ENCODE data around the gene AUTS2.

The AUTS2 gene

DNA sequence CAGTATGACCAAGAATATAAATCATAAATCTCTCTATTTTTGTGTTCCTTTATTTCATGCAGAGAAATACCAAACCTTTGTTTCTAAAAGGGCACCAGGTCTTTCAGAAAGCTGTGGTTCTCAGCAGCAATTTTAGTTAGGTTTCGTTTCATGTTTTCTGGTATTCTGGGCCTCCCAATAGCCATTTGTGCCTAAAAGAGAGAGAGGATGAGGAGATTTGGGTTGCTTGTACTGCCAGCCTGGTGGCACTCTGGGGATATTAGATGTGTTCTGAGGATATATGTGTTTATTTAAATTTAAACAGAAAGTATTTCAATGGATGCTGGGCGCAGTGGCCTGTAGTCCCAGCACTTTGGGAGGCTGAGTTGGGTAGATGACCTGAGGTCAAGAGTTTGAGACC is 471.7 kb downstream of the AUTS2 start:
- DNase-seq (ENCODE audit: low read depth), result no peak

DNA sequence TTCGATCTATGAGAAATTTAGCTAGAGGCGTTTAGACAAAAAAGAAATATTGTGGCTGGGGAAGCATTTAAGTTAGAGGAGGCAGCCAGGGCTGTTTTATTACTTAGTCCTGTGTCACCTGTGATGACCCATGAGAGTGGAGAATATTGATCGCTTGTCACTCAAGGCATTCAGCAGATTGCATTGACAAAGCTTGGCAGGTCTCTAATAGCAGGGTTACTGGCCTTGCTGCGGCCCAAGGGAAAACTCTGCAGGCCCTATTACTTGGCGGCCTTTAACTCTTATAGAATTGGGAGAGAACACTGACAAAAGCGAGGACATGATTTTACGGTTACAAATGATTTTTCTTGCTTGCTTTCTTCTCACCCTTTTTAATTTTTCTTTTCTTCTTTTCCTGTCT is 473.5 kb downstream of the AUTS2 start:
- DNase-seq (ENCODE audit: low read depth), result no peak

DNA sequence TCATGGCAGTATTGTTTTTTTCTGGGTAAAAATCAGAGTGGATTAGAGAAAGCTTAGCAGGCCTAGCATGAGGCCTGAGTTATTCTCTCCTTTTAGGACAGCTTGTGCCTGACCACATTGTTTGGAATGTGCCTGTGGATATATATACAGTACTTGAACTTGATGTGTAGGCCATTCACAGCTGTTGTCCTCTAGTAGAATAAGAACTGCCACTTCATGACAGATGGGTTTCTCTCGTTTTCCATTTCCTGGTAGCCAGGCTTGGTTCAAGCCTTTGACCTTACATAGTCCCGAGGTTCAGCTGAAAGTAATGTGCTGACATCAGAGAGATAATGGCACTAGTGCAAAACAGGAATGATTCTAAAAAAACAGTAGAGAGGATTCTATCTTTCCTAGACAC is 473.9 kb downstream of the AUTS2 start:
- DNase-seq (ENCODE audit: low read depth), result no peak

DNA sequence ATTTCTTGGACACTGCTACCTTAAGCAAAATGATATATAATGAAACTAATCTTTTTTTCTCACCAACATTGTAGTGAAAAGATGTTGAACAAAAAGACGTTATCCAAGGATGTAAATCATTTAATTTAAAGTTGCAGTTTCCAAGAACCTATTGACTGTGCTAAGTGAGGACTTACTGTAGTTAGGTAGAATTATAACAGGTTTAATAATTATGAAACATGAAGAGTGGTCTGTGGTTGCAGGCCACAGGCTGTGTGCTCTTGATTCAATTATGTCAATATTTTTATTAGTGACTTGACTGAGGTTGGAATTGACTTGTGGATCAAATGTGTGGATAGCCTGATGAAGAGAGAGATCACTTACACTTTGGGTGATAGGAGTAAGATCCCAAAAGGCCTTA is 478.1 kb downstream of the AUTS2 start:
- DNase-seq (ENCODE audit: low read depth), result no peak

- no peak for DNase-seq (ENCODE audit: low read depth)
Observed at GRCh38 chr7:70082099-70082611, 483.9 kb downstream of the AUTS2 start.

GRCh38 chr7:70091362-70091761 is 493.1 kb downstream of the AUTS2 start:
- no peak for DNase-seq (ENCODE audit: low read depth)

DNA sequence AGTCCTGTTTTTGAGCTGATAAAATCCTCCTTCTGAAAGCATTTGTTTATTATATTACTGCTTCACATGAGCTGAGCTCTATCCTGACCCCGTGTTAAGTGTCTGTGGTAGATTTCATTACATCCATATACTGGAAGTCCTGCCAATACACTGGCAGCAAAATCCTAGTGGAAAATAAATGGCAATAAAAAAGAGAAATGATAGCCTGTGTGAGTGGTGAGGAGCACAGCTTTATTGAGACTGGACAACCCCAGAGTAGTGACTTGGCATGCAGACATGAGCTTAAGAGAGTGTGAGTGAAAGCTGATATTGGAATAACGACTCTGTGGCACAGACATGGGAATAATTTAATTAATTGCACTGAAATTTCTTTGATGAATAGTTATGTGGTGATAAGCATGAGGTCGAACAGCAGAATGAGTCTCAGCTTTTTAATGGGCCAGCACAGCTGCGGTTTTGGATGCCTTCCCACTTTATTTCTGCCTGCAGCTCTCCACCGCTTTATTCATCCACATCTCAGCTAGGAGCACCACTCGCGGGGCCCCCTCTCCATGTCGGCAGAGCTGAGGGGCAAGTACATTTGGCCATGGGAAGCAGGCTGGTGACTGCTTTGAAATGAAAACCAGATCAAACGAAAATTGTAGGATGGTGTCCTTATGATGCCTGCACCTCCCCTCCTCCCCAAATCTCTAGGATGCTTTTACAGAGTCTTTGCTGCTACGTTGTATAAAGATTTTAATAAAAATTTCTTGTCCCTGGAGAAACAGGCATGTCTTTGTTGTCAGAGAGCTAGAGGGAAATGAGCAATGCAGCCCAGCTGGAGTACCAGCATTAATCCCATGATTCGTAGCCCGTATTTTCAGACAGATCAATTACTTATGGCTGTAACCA is 494.3 kb downstream of the AUTS2 start:
- DNase-seq (ENCODE audit: low read depth), result no peak

GRCh38 chr7:70093205-70093904 is 495.1 kb downstream of the AUTS2 start:
- no peak for DNase-seq (ENCODE audit: low read depth)

DNA sequence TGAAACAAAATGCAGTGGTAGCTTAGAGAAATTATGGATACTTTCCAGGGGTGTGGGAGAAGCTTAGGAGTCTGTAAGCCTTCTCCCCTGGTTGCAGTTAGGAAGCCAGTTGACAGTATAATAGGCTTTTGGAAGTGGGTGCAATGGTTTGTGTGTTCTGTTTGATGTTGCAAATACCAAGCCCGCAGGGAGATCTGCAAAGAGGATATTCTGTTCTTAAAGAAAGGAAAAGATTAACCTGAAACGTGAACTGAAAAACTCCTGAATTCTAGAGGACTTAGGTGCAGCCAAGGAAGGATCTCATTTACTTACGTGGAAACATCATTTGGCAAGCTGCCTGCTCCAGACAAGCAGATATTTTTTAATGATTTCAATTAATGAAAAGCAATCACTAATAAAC is 496.6 kb downstream of the AUTS2 start:
- DNase-seq (ENCODE audit: low read depth), result no peak

DNA sequence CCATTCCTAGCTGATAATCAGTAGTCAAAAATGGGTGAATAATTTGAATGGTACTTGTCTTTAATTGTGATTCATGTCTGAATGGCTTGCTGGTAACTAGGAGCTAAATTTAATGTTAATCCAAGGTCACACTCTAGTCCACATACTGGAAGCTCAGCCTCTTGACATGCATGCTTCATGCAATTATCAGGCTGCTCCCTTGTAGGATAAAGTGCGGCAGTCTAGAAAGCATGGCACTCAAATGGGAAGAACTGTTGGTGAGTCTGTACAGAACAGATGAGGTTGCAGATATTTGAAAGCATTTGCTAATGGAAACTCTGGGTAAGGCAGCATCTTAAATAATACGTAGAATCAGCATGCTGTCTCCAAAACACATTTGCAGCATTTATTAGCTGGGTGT is 499.4 kb downstream of the AUTS2 start:
- no peak for DNase-seq (ENCODE audit: low read depth)

DNA sequence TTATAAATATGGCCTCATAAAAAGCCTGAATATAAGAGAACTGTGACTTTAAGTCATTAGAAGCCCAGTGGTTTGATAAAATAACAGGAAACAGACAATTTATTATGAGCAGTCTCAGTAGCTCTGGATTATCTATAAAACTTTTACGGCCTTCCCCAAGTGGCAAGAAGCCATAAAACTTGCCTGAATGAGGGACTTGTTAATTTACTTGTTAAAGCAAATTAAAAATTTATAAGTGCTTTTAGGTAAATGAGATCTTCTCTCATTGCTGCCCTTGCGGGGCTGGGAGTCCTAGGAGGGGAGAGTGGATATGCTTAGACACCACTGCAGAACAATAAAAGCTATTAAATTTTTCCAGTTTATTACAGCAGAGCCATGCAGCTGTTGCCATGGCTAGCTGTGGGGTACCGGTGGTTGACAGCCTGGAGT is 499.9 kb downstream of the AUTS2 start:
- DNase-seq (ENCODE audit: low read depth), result no peak

GRCh38 chr7:70098905-70099672 is 500.8 kb downstream of the AUTS2 start:
- DNase-seq (ENCODE audit: low read depth), result no peak

- DNase-seq (ENCODE audit: low read depth), result no peak
Observed at GRCh38 chr7:70104243-70104642, 506.0 kb downstream of the AUTS2 start.

DNA sequence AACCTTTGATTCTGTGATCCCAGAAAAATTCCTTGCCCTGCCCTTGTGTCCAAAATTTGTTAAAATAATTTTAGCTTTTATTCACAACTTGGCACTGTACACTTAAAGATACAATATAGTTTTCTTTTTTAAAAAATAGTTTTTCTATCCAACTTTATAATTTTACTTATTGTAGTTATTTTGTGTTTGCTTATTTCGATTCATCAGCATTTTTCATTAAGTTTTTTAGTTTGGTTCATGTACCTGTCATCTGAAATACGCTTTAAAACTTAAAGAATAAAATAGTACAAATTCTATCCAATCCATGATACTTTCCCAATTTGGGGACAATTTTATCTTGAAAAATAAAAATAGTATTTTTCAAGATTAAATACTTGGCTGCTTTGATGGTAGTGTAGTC is 514.8 kb downstream of the AUTS2 start:
- no peak for DNase-seq (ENCODE audit: low read depth)

GRCh38 chr7:70113536-70113935 is 515.3 kb downstream of the AUTS2 start:
- no peak for DNase-seq (ENCODE audit: low read depth)

- DNase-seq (ENCODE audit: low read depth), result no peak
Observed at GRCh38 chr7:70114806-70115205, 516.5 kb downstream of the AUTS2 start.

DNA sequence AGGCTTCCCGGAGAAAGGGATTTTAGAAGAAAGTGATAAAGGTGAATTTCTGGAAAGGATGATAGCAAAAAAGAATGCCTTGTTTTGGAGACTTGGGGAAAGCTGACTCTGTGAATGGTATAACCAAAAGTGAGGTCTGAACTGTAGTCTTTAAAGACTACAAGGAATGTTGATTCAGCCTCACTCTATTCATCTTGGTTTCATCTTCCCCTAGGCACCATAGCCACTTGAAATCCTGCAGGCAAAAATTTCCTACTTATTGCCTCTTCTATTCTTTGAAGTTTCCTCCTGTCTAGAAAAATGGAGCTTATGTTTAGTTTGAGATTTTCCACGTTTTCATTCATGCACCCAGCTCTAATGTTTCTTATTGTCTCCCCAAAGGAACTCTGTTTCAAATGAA is 518.0 kb downstream of the AUTS2 start:
- DNase-seq (ENCODE audit: low read depth), result no peak

GRCh38 chr7:70116867-70117266 is 518.6 kb downstream of the AUTS2 start:
- no peak for DNase-seq (ENCODE audit: low read depth)

DNA sequence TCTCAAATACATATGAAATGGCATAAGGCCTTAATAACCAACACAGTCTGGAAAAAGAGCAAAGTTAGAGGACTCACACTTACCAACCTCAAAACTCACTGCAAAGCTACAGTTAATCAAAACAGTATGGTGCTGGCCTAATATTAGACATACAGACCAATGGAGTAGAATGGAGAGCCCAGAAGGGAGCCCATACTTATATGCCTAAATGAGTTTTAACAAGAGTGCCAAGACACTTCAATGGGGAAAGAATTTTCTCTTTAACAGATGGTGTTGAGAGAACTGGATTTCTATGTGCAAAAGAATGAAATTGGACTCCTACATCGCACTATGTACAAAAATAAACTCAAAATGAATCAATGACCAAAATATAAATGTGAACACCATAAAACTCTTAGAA is 522.6 kb downstream of the AUTS2 start:
- DNase-seq (ENCODE audit: low read depth), result no peak

DNA sequence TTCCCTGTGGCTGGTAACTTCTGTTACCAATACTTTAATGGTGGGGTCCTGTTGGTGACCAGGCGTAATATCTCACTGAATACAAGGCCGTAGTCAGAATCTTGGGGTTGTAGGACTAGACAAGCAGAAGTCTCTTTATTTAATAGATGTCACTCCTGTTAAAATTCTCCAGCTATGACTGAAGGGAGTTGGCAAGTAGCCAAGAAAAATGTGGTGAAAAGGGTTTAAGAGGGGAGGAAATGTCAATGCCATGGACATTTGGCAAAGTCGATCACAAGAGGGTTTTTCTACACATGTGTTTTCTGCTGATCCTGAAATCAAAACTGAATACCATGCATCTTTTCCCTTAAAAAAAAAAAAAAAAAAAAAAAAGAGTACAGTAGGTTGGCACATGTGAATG is 533.5 kb downstream of the AUTS2 start:
- DNase-seq (ENCODE audit: low read depth), result no peak

DNA sequence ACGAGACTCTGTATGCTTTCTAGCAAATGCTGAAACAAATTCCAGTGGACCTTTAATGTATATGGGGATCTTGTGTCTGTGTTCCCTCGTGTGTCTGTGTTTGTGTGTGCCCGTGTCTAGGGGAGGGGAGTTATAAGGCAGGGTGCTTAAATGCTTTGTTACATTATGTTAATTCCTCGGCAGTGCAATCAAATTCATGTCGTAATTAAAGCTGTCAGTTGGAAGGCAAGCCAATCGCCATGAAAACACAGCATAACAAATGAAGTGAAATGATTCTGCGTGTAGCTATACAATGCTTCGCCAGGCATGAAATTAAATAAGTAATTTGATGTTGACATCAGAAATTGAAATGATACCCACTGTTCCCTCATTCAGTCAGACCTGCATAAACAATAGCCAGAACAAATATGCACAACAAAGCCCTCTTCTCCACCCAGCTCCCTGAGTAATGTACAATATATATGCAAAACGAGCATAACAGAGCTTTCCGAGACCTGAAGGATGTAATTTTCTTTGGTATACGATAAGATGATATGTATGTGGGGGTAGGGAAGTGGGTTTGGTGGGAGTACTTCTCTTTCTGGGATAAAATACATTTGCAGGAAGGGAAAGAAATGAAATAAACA is 534.1 kb downstream of the AUTS2 start:
- no peak for DNase-seq (ENCODE audit: low read depth)

Data from CMK (cell line).